Astrocyte of the cerebellum (primary cell): ENCODE data around the gene MMP28.

ENCODE experiments used
- DNase-seq: peaks from one replicate; pipeline ENCODE4 v3.0.0-alpha.2; 2011; ENCODE audit warnings: low read depth
- H3K4me3 ChIP-seq: 2 replicates; pipeline ENCODE4 v1.5.1; 2011; ENCODE audit warnings: mild to moderate bottlenecking, low read depth, low read length, moderate library complexity
- CTCF ChIP-seq: IDR thresholded peaks from 2 replicates; pipeline ENCODE4 v1.5.1; 2012; ENCODE audit warnings: low read length, low read depth, moderate library complexity, mild to moderate bottlenecking; ENCODE audit errors: missing control alignments
- in situ Hi-C: cut with HindIII; loops from 2 replicates; pipeline ENCODE4 v1.10.0; 2017; ENCODE audit warnings: low sequenced_read_pairs

MMP28 gene

GRCh38 chr17:35773129-35773528, 22.3 kb downstream of the MMP28 start:
- DNase-seq, result no peak
- TF ChIP-seq CTCF, result no peak
- in situ Hi-C loops, result no loop called here
- no peak overlapping the region for H3K4me3 ChIP-seq

- peak; percentile 16 for TF ChIP-seq CTCF
- in situ Hi-C loops, result no loop called here
- DNase-seq, result no peak
- no peak overlapping the region for H3K4me3 ChIP-seq
Measured at GRCh38 chr17:35769895-35770486, 25.4 kb downstream of the MMP28 start.

- TF ChIP-seq CTCF, result no peak
- H3K4me3 ChIP-seq, result no peak overlapping the region
- in situ Hi-C loops, result no loop called here
- no peak for DNase-seq
Measured at GRCh38 chr17:35768797-35769196, 26.6 kb downstream of the MMP28 start.

- peak; percentile 71 for TF ChIP-seq CTCF
- no peak for DNase-seq
- in situ Hi-C loops, result no loop called here
- H3K4me3 ChIP-seq, result no peak overlapping the region
Measured at GRCh38 chr17:35766903-35767510, 28.4 kb downstream of the MMP28 start.

- in situ Hi-C loops, result no loop called here
- no peak for DNase-seq
- no peak for TF ChIP-seq CTCF
- no peak overlapping the region for H3K4me3 ChIP-seq
Measured at GRCh38 chr17:35766489-35766877, 29.0 kb downstream of the MMP28 start.

- in situ Hi-C loops, result no loop called here
- no peak for DNase-seq
- no peak overlapping the region for H3K4me3 ChIP-seq
- TF ChIP-seq CTCF, result no peak
Measured at GRCh38 chr17:35765756-35766488, 29.5 kb downstream of the MMP28 start.
